DND-41 (cell line): ENCODE data around the gene SLC25A19.

Source experiments
- ATAC-seq: fragments of 200-7000 bp; cut with Tn5 transposase; 3 replicates; pipeline ENCODE4 v1.9.1; 2021; ENCODE audit warnings: low read depth; ENCODE audit not compliant: insufficient read depth
- DNase-seq: peaks from one replicate; pipeline ENCODE4 v3.0.0-alpha.2; 2020
- H2AFZ ChIP-seq: 2 replicates; pipeline ENCODE4 v1.6.0; 2012; ENCODE audit warnings: low read depth, low read length
- H3K27ac ChIP-seq: 2 replicates; pipeline ENCODE4 v1.5.1; 2012; ENCODE audit warnings: low read length, inconsistent platforms
- H3K27me3 ChIP-seq: fragments of 200-600 bp; sonication (generic); 2 replicates; pipeline ENCODE4 v1.6.0; 2012; ENCODE audit warnings: low read length, mild to moderate bottlenecking, inconsistent platforms; ENCODE audit not compliant: insufficient read depth, poor library complexity
- H3K36me3 ChIP-seq: 2 replicates; pipeline ENCODE4 v1.5.1; 2012; ENCODE audit warnings: low read length, inconsistent platforms; ENCODE audit not compliant: insufficient read depth
- H3K4me1 ChIP-seq: 2 replicates; pipeline ENCODE4 v1.5.1; 2012; ENCODE audit warnings: mild to moderate bottlenecking, low read length; ENCODE audit not compliant: insufficient read depth
- H3K4me2 ChIP-seq: 2 replicates; pipeline ENCODE4 v1.6.0; 2012; ENCODE audit warnings: mild to moderate bottlenecking, moderate library complexity, low read length, inconsistent platforms; ENCODE audit not compliant: insufficient read depth
- H3K4me3 ChIP-seq, 2 experiments: fragments of 200-600 bp in 1 of 2; shearing (Covaris generic) in 1 of 2; 2 replicates each; pipeline ENCODE4 v1.5.1; 2012 to 2016; ENCODE audit warnings: inconsistent platforms in 2 of 2, low read length in 2 of 2, mild to moderate bottlenecking in 2 of 2, low read depth in 1 of 2, moderate library complexity in 1 of 2
- H3K79me2 ChIP-seq: 2 replicates; pipeline ENCODE4 v1.6.0; 2012; ENCODE audit warnings: low read length, inconsistent platforms; ENCODE audit not compliant: insufficient read depth
- H3K9ac ChIP-seq: 2 replicates; pipeline ENCODE4 v1.6.0; 2012; ENCODE audit warnings: low read depth, mild to moderate bottlenecking, inconsistent platforms, low read length, moderate library complexity
- H3K9me3 ChIP-seq: 2 replicates; pipeline ENCODE4 v1.5.1; 2012; ENCODE audit warnings: low read length, moderate library complexity, mild to moderate bottlenecking, inconsistent platforms; ENCODE audit not compliant: insufficient read depth, severe bottlenecking
- H4K20me1 ChIP-seq: 2 replicates; pipeline ENCODE4 v1.6.0; 2012; ENCODE audit warnings: low read length; ENCODE audit not compliant: insufficient read depth
- EZH2 ChIP-seq: IDR thresholded peaks from 3 replicates; pipeline ENCODE4 v1.6.1; 2012; ENCODE audit warnings: borderline replicate concordance, low read depth, mild to moderate bottlenecking, moderate library complexity, low read length, inconsistent platforms; ENCODE audit not compliant: severe bottlenecking
- TF ChIP-seq, protein P1 (sequence below): IDR thresholded peaks from 2 replicates; pipeline ENCODE4 v1.5.1; 2012; ENCODE audit warnings: borderline replicate concordance, low read length, moderate library complexity, mild to moderate bottlenecking; ENCODE audit not compliant: poor library complexity, severe bottlenecking; ENCODE audit errors: extremely low read depth

Gene SLC25A19

DNA sequence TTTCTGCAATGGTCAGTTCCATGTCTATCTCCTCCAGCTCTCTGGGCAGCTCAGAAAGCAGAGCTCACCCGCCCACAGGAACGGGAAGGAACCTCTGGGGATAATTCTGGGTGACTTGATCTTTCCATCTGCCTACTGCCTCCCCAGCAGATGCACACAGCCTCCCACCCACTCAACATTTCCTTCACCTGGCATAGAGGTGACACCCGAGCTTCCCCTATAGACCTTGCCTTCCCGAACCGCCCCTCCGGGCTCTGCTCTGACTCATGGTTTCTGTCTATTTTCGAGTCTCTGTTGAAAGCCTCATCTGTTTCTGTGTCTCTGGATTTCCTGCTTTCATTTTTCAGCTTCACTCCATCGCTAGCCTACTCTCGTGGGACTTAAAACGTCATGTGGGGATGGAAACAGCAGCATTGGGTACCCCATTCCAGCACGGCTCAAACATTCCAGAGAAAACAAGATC is 39.2 kb downstream of the SLC25A19 start:
- Histone ChIP-seq H3K27ac (no peak overlapping the region), H3K9ac (no peak overlapping the region), H4K20me1 (peaks cover 18% of the 10 kb centered on the region), H3K4me3 (no peak overlapping the region), H2AFZ (no peak overlapping the region), H3K9me3 (no peaks in the 10 kb centered on the region), H3K4me2 (no peak overlapping the region), H3K36me3 (peaks cover 24% of the 10 kb centered on the region), H3K79me2 (peaks cover 63% of the 10 kb centered on the region), H3K4me1 (no peaks in the 10 kb centered on the region), H3K27me3 (no peaks in the 10 kb centered on the region)
- DNase-seq (no peak), ATAC-seq (no peak)
- TF ChIP-seq, protein P1, sequence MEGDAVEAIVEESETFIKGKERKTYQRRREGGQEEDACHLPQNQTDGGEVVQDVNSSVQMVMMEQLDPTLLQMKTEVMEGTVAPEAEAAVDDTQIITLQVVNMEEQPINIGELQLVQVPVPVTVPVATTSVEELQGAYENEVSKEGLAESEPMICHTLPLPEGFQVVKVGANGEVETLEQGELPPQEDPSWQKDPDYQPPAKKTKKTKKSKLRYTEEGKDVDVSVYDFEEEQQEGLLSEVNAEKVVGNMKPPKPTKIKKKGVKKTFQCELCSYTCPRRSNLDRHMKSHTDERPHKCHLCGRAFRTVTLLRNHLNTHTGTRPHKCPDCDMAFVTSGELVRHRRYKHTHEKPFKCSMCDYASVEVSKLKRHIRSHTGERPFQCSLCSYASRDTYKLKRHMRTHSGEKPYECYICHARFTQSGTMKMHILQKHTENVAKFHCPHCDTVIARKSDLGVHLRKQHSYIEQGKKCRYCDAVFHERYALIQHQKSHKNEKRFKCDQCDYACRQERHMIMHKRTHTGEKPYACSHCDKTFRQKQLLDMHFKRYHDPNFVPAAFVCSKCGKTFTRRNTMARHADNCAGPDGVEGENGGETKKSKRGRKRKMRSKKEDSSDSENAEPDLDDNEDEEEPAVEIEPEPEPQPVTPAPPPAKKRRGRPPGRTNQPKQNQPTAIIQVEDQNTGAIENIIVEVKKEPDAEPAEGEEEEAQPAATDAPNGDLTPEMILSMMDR: no peak
- TF ChIP-seq EZH2: no peak

DNA sequence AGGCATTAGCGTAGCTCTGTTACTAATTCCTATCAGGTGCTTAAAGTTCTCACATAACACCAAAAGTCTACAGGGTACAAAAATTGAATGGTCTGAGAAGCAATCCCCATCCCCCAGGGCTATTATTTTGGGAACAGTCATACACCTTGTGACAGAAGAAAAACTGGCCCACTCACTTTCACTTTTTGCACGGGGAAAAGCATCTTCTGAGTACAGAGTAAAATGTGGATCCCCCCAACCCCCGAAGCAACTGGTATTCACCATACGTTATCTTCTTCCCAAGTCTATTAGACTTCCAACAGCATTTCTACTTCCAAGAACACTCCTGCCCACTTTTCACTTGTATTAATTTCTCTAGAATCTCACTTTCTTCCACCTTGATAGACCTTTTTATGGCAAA is 39.7 kb downstream of the SLC25A19 start:
- no peaks in the 10 kb centered on the region for H3K4me1 ChIP-seq
- no peak overlapping the region for H2AFZ ChIP-seq
- no peak for TF ChIP-seq EZH2
- TF ChIP-seq, protein P1: no peak
- no peaks in the 10 kb centered on the region for H3K27me3 ChIP-seq
- H4K20me1 ChIP-seq: peaks cover 18% of the 10 kb centered on the region
- H3K9me3 ChIP-seq: no peaks in the 10 kb centered on the region
- ATAC-seq (no peak), DNase-seq (no peak)
- no peak overlapping the region for H3K9ac ChIP-seq
- peaks cover 61% of the 10 kb centered on the region for H3K79me2 ChIP-seq
- no peak overlapping the region for H3K4me3 ChIP-seq
- H3K36me3 ChIP-seq: peaks cover 29% of the 10 kb centered on the region
- H3K4me2 ChIP-seq: no peak overlapping the region
- H3K27ac ChIP-seq: no peak overlapping the region

DNA sequence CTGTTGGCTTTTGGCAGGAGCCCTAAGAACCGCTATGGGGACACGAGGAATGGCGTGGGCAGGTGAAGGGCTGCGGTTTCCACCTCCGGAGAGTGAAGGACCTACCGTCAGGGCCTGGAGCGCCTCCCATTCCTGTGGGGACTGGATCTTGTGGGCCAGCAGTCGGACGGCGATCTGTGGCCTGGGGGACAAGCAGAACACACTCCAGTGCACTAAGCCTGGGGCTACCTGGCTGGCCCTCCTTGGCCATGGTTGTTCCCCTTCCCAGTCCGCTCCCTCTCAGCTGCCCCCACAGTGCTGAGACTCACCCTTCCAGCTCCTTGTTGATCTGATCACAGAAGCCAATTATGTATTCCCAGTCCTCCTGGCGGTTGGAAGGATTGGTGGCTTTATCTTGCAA is 42.8 kb downstream of the SLC25A19 start:
- ATAC-seq (no peak), DNase-seq (no peak)
- H3K79me2 ChIP-seq: peaks cover 41% of the 10 kb centered on the region
- no peak overlapping the region for H3K9ac ChIP-seq
- no peaks in the 10 kb centered on the region for H3K4me1 ChIP-seq
- no peak for TF ChIP-seq EZH2
- TF ChIP-seq, protein P1: no peak
- H3K4me2 ChIP-seq: no peak overlapping the region
- peaks cover 18% of the 10 kb centered on the region for H4K20me1 ChIP-seq
- H3K27ac ChIP-seq: no peak overlapping the region
- H3K36me3 ChIP-seq: peaks cover 60% of the 10 kb centered on the region
- no peaks in the 10 kb centered on the region for H3K27me3 ChIP-seq
- H3K4me3 ChIP-seq: no peak overlapping the region
- H3K9me3 ChIP-seq: no peaks in the 10 kb centered on the region
- no peak overlapping the region for H2AFZ ChIP-seq

DNA sequence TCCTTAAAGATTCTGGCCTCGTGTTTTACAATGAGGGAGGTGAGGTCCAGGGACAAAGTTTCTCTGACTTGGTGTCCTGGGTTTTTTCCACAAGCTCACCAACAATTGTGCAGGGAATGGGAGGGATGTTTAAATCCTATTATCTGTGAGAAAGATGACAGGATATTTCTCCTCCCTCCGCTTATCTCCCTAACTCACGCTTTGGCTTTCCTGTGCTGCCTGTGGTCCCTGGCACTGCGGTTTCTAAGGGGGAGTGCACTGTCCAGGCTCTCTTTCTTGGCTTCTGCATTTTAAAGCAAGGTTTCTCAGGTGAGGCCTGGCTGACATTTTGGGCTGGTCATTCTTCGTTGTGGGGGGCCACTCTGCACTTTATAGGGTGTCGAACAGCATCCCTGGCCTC is 44.2 kb downstream of the SLC25A19 start:
- no peak overlapping the region for H3K9ac ChIP-seq
- no peak overlapping the region for H3K27ac ChIP-seq
- TF ChIP-seq, protein P1: no peak
- no peak for TF ChIP-seq EZH2
- H3K4me1 ChIP-seq: no peaks in the 10 kb centered on the region
- no peak for ATAC-seq
- H4K20me1 ChIP-seq: peaks cover 14% of the 10 kb centered on the region
- no peaks in the 10 kb centered on the region for H3K27me3 ChIP-seq
- DNase-seq: no peak
- H3K4me3 ChIP-seq: no peak overlapping the region
- no peak overlapping the region for H2AFZ ChIP-seq
- peaks cover 74% of the 10 kb centered on the region for H3K36me3 ChIP-seq
- H3K9me3 ChIP-seq: no peaks in the 10 kb centered on the region
- H3K4me2 ChIP-seq: no peak overlapping the region
- peaks cover 28% of the 10 kb centered on the region for H3K79me2 ChIP-seq
